Smooth muscle cell (in vitro differentiated cells): Measurements from ENCODE around the gene TLX3. TPM values are rescaled to one million over a fixed set of nuclear protein-coding genes. Genes with fewer than 3 reads are reported as not detected.
A peak's percentile ranks its signal among the peaks of the same experiment; 100 is the strongest.

ENCODE experiments used
- DNase-seq: peaks from one replicate; lab custom pipeline; 2025; ENCODE audit not compliant: unreplicated experiment; lab: John Stamatoyannopoulos, UW
- H2AFZ ChIP-seq: fragments of 200-600 bp; sonication (generic); 2 replicates; pipeline ENCODE4 v1.6.0; 2016; ENCODE audit warnings: antibody characterized with exemption, low read depth, mild to moderate bottlenecking
- H3F3A ChIP-seq: fragments of 200-600 bp; sonication (generic); 2 replicates; pipeline ENCODE4 v1.6.0; 2017; ENCODE audit warnings: antibody characterized with exemption, low read depth
- H3K27ac ChIP-seq: fragments of 200-600 bp; sonication (generic); 2 replicates; pipeline ENCODE4 v1.5.1; 2016; ENCODE audit warnings: low read depth, mild to moderate bottlenecking
- H3K27me3 ChIP-seq: fragments of 200-600 bp; sonication (generic); 2 replicates; pipeline ENCODE4 v1.6.1; 2016; ENCODE audit warnings: low read depth, mild to moderate bottlenecking
- H3K36me3 ChIP-seq: fragments of 200-600 bp; sonication (generic); 2 replicates; pipeline ENCODE4 v1.5.1; 2016; ENCODE audit warnings: low read depth
- H3K4me1 ChIP-seq: fragments of 200-600 bp; sonication (generic); 2 replicates; pipeline ENCODE4 v1.5.1; 2016; ENCODE audit warnings: low read depth
- H3K4me2 ChIP-seq: fragments of 200-600 bp; sonication (generic); 2 replicates; pipeline ENCODE4 v1.6.0; 2016; ENCODE audit warnings: mild to moderate bottlenecking
- H3K4me3 ChIP-seq: fragments of 200-600 bp; sonication (generic); 2 replicates; pipeline ENCODE4 v1.5.1; 2016; ENCODE audit warnings: mild to moderate bottlenecking
- H3K79me2 ChIP-seq: fragments of 200-600 bp; sonication (generic); 2 replicates; pipeline ENCODE4 v1.6.0; 2016; ENCODE audit warnings: low read depth, mild to moderate bottlenecking
- H3K9ac ChIP-seq: fragments of 200-600 bp; sonication (generic); 2 replicates; pipeline ENCODE4 v1.6.0; 2016; ENCODE audit warnings: low read depth
- H3K9me3 ChIP-seq: fragments of 200-600 bp; sonication (generic); replicated peaks from 2 replicates; pipeline ENCODE4 v1.5.1; 2016; ENCODE audit warnings: low read depth
- H4K20me1 ChIP-seq: fragments of 200-600 bp; sonication (generic); 2 replicates; pipeline ENCODE4 v1.6.0; 2016; ENCODE audit warnings: low read depth
- CTCF ChIP-seq: fragments of 200-600 bp; sonication (generic); IDR thresholded peaks from 2 replicates; pipeline ENCODE4 v1.5.1; 2017; ENCODE audit warnings: borderline replicate concordance, mild to moderate bottlenecking, antibody characterized with exemption; ENCODE audit not compliant: insufficient read depth, poor library complexity, severe bottlenecking
- WGBS: methylation state at CpG from one replicate; pipeline ENCODE4 v1.1.7; 2016; ENCODE audit warnings: low lambda C conversion rate; 5-methylcytosine and 5-hydroxymethylcytosine counted together
- polyA plus RNA-seq: library from polyadenylated mRNA; unstranded; fragments of >200 nt; fragmentation: Nextera tagmentation; extraction: Ambion mirVana; gene quantifications from 2 replicates; pipeline ENCODE4 v1.2.1, GENCODE V29; 2016
- total RNA-seq: library from RNA; depleted of rRNA; stranded (reverse); fragments of >200 nt; gene quantifications from 2 replicates; pipeline ENCODE4 v1.2.3, GENCODE V29; 2014

The TLX3 gene
- total and polyA plus RNA-seq, 2 experiments from 2014 or later = 0.10 TPM; not detected in 1

GRCh38 chr5:171264843-171265242 is 44.2 kb upstream of the TLX3 start:
- no peak overlapping the region for H3K4me3 ChIP-seq
- no peaks in the 10 kb centered on the region for H3K27me3 ChIP-seq
- no peaks in the 10 kb centered on the region for H3K9me3 ChIP-seq
- 95% methylated on average over 2 of the region's 2 CpGs for WGBS
- H3K9ac ChIP-seq = no peak overlapping the region
- H2AFZ ChIP-seq = no peak overlapping the region
- H3F3A ChIP-seq = no peaks in the 10 kb centered on the region
- H3K4me2 ChIP-seq = no peak overlapping the region
- no peak for TF ChIP-seq CTCF
- no peaks in the 10 kb centered on the region for H3K79me2 ChIP-seq
- DNase-seq = no peak
- no peaks in the 10 kb centered on the region for H3K36me3 ChIP-seq
- H4K20me1 ChIP-seq = no peaks in the 10 kb centered on the region
- H3K4me1 ChIP-seq = peaks cover 4% of the 10 kb centered on the region
- no peak overlapping the region for H3K27ac ChIP-seq

GRCh38 chr5:171268700-171269620 is 40.1 kb upstream of the TLX3 start:
- Histone ChIP-seq H3K27me3 (no peaks in the 10 kb centered on the region), H3K79me2 (no peaks in the 10 kb centered on the region), H3K4me2 (peak overlapping the region; percentile 50), H3K9me3 (no peaks in the 10 kb centered on the region), H3K4me3 (no peak overlapping the region), H4K20me1 (no peaks in the 10 kb centered on the region), H2AFZ (no peak overlapping the region), H3K4me1 (peaks cover 7% of the 10 kb centered on the region), H3F3A (no peaks in the 10 kb centered on the region), H3K27ac (peak overlapping the region; percentile 79), H3K9ac (no peak overlapping the region), H3K36me3 (no peaks in the 10 kb centered on the region)
- no peak for DNase-seq
- no peak for TF ChIP-seq CTCF
- 80% methylated on average over 7 of the region's 7 CpGs for WGBS

- Histone ChIP-seq H3K79me2 (no peaks in the 10 kb centered on the region), H3K4me2 (peak overlapping the region; percentile 50), H3K27me3 (no peaks in the 10 kb centered on the region), H4K20me1 (no peaks in the 10 kb centered on the region), H3K27ac (peak overlapping the region; percentile 79), H3K9me3 (no peaks in the 10 kb centered on the region), H3K4me1 (peaks cover 7% of the 10 kb centered on the region), H3K36me3 (no peaks in the 10 kb centered on the region), H2AFZ (no peak overlapping the region), H3K4me3 (no peak overlapping the region), H3K9ac (no peak overlapping the region), H3F3A (no peaks in the 10 kb centered on the region)
- TF ChIP-seq CTCF = no peak
- DNase-seq = no peak
- 21% methylated on average over 2 of the region's 2 CpGs for WGBS
Observed at GRCh38 chr5:171269717-171270116, 39.3 kb upstream of the TLX3 start.
